ENCODE results near the gene GPBAR1.

GPBAR1 gene

DNA sequence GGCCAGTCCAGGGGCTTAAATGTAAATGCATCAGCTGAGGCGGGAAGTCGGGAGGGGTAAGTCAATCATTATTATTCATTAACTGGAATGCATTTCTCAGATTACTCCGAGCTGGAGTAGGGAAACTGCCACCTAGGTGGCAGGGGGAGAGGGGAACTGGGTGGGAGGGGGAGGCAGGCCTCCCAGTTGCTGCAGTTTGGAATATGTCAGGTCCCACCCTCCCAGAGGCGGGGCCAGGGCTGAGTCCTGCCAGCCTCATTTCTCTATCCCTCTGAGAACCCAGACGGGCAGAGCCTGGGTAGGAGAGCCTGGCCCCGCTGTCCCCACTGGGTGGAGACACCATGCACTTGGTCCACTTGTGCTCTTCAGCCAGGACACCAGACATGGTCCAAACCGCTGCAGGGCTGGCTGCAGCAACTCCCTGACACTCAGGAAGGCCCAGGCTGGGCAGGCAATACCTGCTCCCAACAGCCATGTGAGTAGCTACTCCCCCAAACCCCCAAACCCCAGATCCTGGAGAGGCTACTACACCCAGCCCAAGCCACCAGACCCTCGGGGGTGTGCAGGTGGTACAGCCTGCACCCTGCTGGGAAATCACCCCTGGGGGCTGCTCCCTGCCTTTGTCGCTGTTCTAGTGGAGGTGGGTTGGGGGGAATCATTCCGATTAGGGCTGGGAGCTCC lies at the start of gene GPBAR1:
Gene GPBAR1 (plus strand): TSS at position 274 of the 681 bp plus-strand sequence. CDS start 1,710 bp downstream, outside the sequence.
- Mint-ChIP-seq H3K4me3 (peak within 1 kb of the TSS; percentile 28 to 50 (median 50)), H3K27ac (peak within 1 kb of the TSS; percentile 88 to 95 (median 88)), H3K4me1 (peaks cover 35% of the 10 kb centered on the region), H3K36me3 (ENCODE audit: low read depth) (peaks cover 15% of the 10 kb centered on the region), H3K27me3 (ENCODE audit: low read depth) (no peaks in the 10 kb centered on the region), H3K9me3 (no peaks in the 10 kb centered on the region)
- TF ChIP-seq, protein P1, sequence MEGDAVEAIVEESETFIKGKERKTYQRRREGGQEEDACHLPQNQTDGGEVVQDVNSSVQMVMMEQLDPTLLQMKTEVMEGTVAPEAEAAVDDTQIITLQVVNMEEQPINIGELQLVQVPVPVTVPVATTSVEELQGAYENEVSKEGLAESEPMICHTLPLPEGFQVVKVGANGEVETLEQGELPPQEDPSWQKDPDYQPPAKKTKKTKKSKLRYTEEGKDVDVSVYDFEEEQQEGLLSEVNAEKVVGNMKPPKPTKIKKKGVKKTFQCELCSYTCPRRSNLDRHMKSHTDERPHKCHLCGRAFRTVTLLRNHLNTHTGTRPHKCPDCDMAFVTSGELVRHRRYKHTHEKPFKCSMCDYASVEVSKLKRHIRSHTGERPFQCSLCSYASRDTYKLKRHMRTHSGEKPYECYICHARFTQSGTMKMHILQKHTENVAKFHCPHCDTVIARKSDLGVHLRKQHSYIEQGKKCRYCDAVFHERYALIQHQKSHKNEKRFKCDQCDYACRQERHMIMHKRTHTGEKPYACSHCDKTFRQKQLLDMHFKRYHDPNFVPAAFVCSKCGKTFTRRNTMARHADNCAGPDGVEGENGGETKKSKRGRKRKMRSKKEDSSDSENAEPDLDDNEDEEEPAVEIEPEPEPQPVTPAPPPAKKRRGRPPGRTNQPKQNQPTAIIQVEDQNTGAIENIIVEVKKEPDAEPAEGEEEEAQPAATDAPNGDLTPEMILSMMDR (IDR thresholded peaks at IDR 0.05; ENCODE audit: unreplicated experiment in 3 of 3): no peak

DNA sequence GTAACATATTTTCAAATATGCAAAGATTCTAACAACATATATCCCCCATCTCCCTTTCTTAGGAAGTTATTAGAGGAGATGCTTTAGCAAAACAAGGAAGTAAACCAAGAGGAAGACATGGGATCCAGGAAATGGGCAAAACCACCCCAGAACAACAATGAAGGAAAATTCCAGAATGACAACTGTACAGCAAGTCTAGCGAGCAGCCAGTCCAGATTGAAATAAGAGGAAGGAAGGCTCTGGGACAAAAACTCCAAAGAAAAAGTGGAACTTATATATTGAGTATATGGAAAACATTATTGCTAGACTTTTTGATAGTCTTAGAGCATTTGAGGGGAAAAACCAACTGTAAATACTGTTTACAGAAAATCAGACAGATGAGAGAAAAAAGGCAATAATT lies 46.7 kb upstream of the GPBAR1 start:
- H3K27me3 Mint-ChIP-seq (ENCODE audit: low read depth): peaks cover 13% of the 10 kb centered on the region
- H3K9me3 Mint-ChIP-seq: peaks cover 7% of the 10 kb centered on the region
- H3K36me3 Mint-ChIP-seq (ENCODE audit: low read depth): no peaks in the 10 kb centered on the region
- H3K4me3 Mint-ChIP-seq: peak overlapping the region; percentile 64 to 79 (median 71)
- H3K27ac Mint-ChIP-seq: peak overlapping the region in 2 of 3 experiments; percentile 6 to 15
- H3K4me1 Mint-ChIP-seq: peaks cover 21% of the 10 kb centered on the region
- TF ChIP-seq, protein P1 (IDR thresholded peaks at IDR 0.05; ENCODE audit: unreplicated experiment in 3 of 3): no peak

DNA sequence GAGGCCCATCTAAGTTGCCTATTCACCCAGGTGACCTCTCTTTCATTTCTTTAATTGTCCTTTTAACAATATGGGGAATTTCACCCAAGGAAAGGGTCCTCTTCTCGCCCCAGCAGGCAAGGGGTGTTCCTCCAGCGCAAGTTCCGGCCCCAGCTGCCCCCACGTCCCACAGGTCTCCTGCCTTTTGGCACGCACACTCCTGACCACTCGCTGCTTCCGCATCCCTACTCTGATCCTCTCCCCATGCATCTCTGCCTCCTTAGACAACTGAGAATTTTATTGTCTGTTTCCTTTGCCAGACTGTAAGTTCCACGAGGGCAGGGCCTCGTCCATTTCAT lies 44.5 kb upstream of the GPBAR1 start:
- TF ChIP-seq, protein P1 (IDR thresholded peaks at IDR 0.05; ENCODE audit: unreplicated experiment in 3 of 3): no peak
- Mint-ChIP-seq H3K4me3 (peak overlapping the region; percentile 93), H3K36me3 (ENCODE audit: low read depth) (peaks cover 10% of the 10 kb centered on the region), H3K27ac (peak overlapping the region; percentile 89 to 96 (median 94)), H3K9me3 (no peaks in the 10 kb centered on the region), H3K4me1 (peaks cover 40% of the 10 kb centered on the region), H3K27me3 (ENCODE audit: low read depth) (peaks cover 6% of the 10 kb centered on the region)

DNA sequence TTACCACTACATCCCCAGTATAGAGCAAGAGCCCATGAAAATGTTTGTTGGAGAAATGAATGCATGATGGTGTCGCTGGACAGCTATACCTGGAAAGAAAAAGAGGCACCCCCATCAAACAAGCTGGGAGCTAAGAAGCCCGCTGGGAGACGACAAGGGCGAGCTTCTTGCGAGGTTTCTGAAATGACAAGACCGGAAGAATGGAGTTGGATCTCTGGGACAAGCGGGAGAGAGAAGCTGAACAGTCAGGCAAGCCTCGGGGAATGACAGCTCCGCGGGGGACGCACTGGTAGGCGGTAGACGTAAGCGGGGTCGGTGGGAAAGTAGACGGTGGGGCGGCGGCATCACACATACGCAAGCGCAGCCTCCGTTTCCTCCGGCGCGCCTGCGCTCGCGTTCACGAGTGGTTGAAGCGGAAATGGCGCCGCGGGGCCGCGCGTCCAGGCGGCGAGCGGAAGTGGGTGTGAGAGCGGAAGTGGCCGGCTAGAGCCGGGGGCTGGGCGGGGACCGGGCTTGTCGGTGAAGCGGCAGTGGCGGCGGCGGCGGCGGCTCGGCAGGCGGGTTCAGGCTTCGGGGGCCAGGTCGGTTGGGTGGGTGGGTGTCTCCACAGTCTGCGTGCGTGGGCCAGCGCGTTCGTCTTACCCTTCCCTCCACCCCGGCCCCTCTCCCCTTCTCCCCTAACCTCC lies 44.0 kb upstream of the GPBAR1 start, which contains the start of gene ARPC2:
Gene ARPC2 (plus strand): TSS at position 516 of the 686 bp plus-strand sequence. CDS start 282 bp downstream, outside the sequence.
- TF ChIP-seq, protein P1 (IDR thresholded peaks at IDR 0.05; ENCODE audit: unreplicated experiment in 3 of 3): no peak
- peaks cover 6% of the 10 kb centered on the region for H3K27me3 Mint-ChIP-seq (ENCODE audit: low read depth)
- H3K27ac Mint-ChIP-seq: peak within 1 kb of the TSS; percentile 93 to 96 (median 94)
- H3K4me3 Mint-ChIP-seq: peak within 1 kb of the TSS; percentile 93
- peaks cover 14% of the 10 kb centered on the region for H3K36me3 Mint-ChIP-seq (ENCODE audit: low read depth)
- no peaks in the 10 kb centered on the region for H3K9me3 Mint-ChIP-seq
- H3K4me1 Mint-ChIP-seq: peaks cover 45% of the 10 kb centered on the region

GRCh38 chr2:218217360-218218267 lies 43.2 kb upstream of the GPBAR1 start:
- TF ChIP-seq, protein P1 (IDR thresholded peaks at IDR 0.05; ENCODE audit: unreplicated experiment in 3 of 3): no peak
- Mint-ChIP-seq H3K27ac (peak overlapping the region; percentile 86 to 95 (median 93)), H3K9me3 (no peaks in the 10 kb centered on the region), H3K27me3 (ENCODE audit: low read depth) (peaks cover 6% of the 10 kb centered on the region), H3K36me3 (ENCODE audit: low read depth) (peaks cover 14% of the 10 kb centered on the region), H3K4me1 (peaks cover 46% of the 10 kb centered on the region), H3K4me3 (peak overlapping the region; percentile 93)
